Spleen (tissue), 7 donors: ENCODE measurements around the gene VLDLR.

Experiments used
- POLR2A ChIP-seq, 3 donors: fragments of 450-650 bp; IDR thresholded peaks; one replicate each; pipeline ENCODE4 v1.5.1; 2017; ENCODE audit warnings: antibody characterized with exemption in 3 of 3, mild to moderate bottlenecking in 1 of 3
- TF ChIP-seq, protein P1 (sequence below), 11 experiments: fragments of 200-600 bp in 7 of 11; fragments of 450-650 bp in 4 of 11; sonication (generic) in 4 of 11; IDR thresholded peaks in 8 of 11; conservative IDR thresholded peaks in 3 of 11; 1 replicate in 7 of 11; 2 replicates in 4 of 11; pipeline versions ENCODE4 v1.4.0 to v1.8.0; 2016 to 2021; ENCODE audit warnings: antibody characterized with exemption in 11 of 11, inconsistent platforms in 4 of 11, mild to moderate bottlenecking in 1 of 11
- donor health status: DM: no; HTN: no; CAD: no; lungs with moderate emphysema.
- donor health status: DM: no; HTN: no; CAD: no.
- donor health status: DM: no; HTN: no; CAD: no.

DNA sequence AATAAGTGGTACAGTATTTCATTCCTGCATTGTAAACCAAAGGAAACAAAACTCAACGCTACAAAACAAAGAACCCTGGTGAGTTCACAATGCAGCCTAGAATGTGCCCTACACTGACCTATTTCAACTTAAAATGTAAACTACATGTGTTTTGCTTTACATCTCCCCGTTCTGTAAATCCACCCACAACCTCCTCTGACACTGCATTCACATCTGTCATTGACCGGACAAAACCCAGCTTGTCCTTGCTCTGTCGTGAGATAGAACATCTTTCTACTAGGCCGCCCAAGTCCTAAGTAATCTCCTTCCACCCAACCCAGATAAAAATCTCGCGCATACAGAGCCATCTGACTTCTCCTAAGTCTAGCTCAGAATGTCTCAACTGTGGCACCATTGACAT is 6.1 kb upstream of the VLDLR start:
- TF ChIP-seq, protein P1, sequence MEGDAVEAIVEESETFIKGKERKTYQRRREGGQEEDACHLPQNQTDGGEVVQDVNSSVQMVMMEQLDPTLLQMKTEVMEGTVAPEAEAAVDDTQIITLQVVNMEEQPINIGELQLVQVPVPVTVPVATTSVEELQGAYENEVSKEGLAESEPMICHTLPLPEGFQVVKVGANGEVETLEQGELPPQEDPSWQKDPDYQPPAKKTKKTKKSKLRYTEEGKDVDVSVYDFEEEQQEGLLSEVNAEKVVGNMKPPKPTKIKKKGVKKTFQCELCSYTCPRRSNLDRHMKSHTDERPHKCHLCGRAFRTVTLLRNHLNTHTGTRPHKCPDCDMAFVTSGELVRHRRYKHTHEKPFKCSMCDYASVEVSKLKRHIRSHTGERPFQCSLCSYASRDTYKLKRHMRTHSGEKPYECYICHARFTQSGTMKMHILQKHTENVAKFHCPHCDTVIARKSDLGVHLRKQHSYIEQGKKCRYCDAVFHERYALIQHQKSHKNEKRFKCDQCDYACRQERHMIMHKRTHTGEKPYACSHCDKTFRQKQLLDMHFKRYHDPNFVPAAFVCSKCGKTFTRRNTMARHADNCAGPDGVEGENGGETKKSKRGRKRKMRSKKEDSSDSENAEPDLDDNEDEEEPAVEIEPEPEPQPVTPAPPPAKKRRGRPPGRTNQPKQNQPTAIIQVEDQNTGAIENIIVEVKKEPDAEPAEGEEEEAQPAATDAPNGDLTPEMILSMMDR (IDR thresholded peaks at IDR 0.05 in 8 of 11, conservative IDR thresholded peaks at IDR 0.05 in 3 of 11) = no peak
- TF ChIP-seq POLR2A (IDR thresholded peaks at IDR 0.05) = no peak
